Germinal center (tissue), 1 donor: Measurements from ENCODE around the gene HCFC1.

Experiments used
- DNase-seq: peaks from one replicate; pipeline ENCODE4 v3.0.0; 2012; ENCODE audit warnings: mixed read lengths, low spot score

Gene HCFC1

GRCh38 chrX:153973127-153974002 is 1.7 kb upstream of the HCFC1 start:
- DNase-seq: no peak

GRCh38 chrX:153972368-153973126 is 929 bp upstream of the HCFC1 start, which contains the start of gene TMEM187:
TSS of gene TMEM187 (plus strand) at chrX:153972754. CDS start at chrX:153982063, 9,309 bp downstream.
- DNase-seq: peak; percentile 86

- DNase-seq: peak; percentile 79
These were observed 531 bp downstream of the HCFC1 start for GRCh38 chrX:153971124-153971449.

GRCh38 chrX:153970357-153971123 is 1.1 kb downstream of the HCFC1 start:
- no peak for DNase-seq

DNA sequence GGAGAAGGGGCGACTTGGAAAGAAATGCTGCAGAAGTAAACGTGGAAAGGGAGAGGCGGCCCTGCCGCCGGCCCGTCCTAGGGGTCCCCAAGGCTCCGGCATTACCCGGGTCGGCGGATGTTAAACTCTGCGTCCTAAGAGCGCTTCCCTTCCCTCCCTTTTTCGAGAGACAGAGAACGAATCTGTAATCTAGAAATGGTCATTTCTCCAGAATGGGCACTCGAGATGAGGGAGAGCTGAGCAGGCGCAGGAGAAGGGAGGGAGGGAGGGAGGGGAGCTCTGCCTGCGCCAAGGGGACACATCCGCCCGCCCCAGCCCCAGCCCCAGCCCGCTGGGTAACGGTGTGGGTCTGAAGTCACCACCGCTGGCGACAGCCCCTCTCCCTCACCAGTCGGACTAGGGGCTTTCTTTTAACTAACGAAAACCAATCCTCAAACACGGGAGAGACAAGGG is 1.7 kb downstream of the HCFC1 start:
- DNase-seq: no peak

DNA sequence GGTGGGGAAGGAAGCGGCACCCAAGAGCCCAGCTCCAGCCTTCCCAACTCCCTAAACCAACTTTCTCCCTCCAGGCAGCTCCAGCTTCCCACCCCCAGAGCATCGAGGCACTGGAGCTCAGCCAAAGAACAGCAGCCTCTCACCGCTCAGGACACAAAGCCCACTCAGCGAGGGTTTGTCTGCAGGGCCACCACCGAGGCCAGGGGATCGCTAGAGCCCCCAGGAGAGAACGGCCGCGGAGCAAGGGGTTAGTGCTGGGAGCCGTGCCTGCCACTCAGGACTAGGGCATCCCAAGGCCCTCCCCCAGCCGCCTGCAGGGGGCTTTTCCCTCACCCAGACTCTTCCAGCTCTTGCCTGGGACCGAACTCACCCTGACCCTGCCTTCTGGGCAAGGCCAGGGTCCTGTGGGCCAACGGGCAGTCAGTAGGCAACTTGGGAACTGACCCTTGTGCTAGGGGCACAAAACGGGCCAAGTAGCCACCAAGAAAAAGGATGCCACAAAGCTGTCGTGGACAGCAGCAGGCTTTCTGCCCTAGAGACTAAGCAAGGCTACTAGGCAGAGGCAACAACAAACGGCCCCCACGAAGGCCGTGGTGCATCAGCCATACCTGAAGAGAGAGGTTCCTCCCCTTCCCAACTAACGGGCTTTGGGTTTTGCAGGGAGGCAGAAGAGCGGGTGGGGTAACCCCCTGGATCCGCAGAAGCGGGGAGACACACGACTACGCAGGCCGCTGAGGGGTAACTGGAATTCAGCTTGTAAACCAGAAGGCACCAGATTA is 2.3 kb downstream of the HCFC1 start:
- DNase-seq: no peak

GRCh38 chrX:153968754-153969124 is 2.9 kb downstream of the HCFC1 start:
- peak; percentile 34 for DNase-seq

GRCh38 chrX:153968255-153968654 is 3.4 kb downstream of the HCFC1 start:
- no peak for DNase-seq

DNA sequence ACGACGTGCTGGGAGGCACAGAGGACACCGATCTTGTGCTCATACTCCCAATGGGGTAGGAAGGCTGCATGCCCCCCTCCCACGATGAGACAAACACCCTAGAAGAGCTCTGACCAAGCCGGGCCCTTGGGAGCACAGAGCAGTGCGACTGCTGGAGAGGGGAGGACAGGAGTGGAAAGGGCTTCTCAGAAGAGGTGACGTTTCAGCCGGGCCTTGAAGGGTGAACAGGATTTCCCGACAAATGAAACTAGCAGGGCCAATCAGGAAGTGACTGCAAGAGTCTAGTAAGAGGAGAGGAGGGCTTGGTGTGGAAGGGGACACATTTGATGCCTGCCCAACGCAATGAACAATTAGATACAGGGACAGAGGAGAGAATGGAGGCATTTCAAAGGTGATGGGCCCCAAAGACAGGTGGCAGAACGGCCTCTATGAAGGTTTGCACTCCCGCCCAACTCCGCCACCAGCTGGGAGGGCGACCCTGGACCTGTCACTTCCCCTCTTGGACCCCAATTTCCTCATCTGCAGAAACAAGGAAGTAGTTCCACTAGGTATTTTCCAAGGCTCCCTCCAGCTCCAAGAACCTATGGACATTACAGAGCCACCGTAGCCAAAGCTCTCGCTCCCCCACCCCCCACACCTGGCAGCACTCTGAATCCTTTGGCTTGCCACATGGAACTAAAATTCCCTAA is 3.9 kb downstream of the HCFC1 start:
- DNase-seq: no peak

DNA sequence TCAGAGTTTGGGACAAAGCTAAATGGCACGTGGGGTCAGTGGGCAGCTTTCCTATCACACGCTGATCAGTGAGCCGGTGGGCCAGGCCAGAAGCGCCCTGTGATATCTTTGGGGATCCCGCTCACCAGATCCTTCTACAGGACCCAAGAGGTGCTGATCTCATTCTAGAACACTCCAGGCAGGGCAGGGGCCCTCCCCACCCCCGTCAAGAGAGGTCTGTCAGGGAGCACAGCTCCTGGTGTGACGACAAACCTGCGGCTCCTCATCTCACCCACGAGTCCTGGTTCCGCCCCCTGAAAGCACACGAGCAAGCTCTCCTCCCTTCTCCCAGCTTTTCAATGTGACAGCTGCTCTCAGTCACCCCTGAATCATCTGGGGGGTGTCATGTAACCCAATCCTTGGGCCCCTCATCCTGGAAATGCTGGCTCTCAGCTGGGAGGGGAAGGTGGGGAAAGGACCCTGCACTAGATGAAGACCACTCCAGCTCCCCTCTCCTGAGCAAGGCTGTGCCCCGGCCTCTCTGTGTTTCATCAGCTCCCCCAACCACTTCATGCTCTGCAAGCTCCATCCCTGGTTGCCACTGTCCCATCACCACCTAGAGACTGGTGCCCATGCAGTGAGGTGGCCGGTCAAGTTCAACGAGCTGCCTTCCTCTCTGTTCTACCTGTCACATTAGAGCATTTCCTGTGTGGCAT is 4.6 kb downstream of the HCFC1 start:
- no peak for DNase-seq

GRCh38 chrX:153966283-153966688 is 5.3 kb downstream of the HCFC1 start:
- no peak for DNase-seq

- no peak for DNase-seq
These were observed 6.2 kb downstream of the HCFC1 start for GRCh38 chrX:153965406-153965805.

- no peak for DNase-seq
These were observed 7.5 kb downstream of the HCFC1 start for GRCh38 chrX:153964105-153964504.

DNA sequence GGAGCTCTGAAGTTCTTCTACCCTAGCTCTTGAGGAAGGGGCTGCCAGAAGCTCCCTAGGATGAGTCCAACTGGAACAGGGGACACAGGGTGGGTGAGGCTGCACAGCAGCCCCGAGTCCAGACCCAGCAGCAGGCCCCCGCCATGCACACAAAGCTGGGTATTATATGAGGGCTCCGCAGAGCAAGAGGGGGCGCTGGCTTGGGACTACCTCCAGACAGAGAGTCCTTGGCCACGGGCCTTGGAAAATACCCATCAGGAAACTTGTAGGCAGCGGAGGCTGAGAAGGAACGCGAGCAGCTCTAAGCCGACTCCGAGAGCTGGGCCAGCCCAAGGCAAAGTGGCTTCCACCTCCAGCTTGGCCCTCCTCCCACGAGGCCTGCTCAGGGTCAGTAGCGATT is 8.1 kb downstream of the HCFC1 start:
- no peak for DNase-seq

- DNase-seq: no peak
These were observed 10.3 kb downstream of the HCFC1 start for GRCh38 chrX:153961292-153961691.

DNA sequence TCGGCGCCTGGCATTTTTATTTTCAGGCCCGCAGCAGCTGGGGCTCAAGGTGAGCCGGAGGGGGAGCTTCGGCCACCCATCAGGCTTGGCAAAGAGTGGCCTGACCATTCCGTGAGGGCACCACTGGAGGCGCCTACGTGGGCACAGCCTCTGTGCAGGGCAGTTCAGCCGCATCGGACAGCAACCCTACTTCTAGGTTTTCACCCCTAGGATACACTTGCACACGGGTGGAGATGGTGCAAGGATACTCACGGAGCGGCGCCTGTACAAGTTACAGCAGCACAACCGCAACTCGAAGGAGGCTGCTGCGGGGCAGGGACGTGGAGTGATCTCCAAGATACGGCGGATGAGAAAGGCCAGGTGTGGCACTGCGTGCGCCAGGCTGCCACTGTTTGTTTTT is 10.8 kb downstream of the HCFC1 start:
- no peak for DNase-seq

DNA sequence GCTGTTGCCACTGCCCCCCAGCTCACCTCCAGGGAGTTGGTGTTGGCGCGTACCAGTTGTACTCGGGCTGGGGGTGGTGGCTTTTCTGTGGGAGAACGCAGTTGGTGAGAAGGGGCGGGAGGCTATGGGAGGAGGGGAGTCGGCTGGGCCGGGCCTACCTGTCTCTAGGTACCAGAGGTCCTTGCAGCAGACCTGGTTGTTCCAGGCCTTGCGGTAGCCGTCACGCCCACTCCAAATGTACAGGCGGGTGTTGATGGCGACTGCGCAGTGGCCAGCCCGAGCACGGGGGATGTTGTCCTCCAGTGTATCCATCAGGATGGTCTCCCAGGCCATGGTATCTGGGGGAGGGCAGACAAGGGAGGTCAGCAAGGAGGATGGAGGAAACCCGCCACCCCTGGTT is 11.5 kb downstream of the HCFC1 start:
- no peak for DNase-seq

DNA sequence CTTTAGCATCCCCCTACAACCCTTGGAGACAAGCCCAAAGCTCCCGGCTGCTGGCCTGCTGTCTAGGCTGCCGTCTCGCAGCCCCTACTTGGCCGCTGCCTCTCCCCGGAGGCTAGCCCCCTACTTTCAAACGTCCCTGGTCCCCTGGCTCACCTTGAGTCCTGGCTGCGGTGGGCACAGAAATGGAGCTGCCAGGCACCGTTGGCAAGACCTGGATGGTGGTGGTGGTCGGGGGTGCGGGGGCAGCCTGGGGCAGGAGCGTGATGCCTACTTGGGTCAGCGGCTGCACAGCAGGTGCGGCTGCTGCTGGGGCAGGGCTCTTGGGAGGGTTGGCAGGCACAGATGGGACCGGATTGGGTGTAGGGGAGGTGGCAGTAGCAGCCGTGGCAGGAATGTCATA is 12.0 kb downstream of the HCFC1 start:
- DNase-seq: no peak

GRCh38 chrX:153958605-153959004 is 13.0 kb downstream of the HCFC1 start:
- DNase-seq: no peak

GRCh38 chrX:153957224-153957623 is 14.4 kb downstream of the HCFC1 start:
- DNase-seq: no peak
